Heart left ventricle (tissue), 13 donors: ENCODE data around the gene GDF2.

Experiments
- POLR2A ChIP-seq, 2 donors: fragments of 450-650 bp; IDR thresholded peaks; one replicate each; pipeline ENCODE4 v1.6.1; 2017; ENCODE audit warnings: antibody characterized with exemption in 2 of 2, mild to moderate bottlenecking in 2 of 2, moderate library complexity in 2 of 2
- TF ChIP-seq, protein P1 (sequence below), 12 donors: fragments of 200-600 bp; sonication (generic) in 4 of 12; IDR thresholded peaks; one replicate each; pipeline versions ENCODE4 v1.5.0 to v1.8.0; 2018 to 2022; ENCODE audit warnings: antibody characterized with exemption in 12 of 12, mild to moderate bottlenecking in 5 of 12
- donor health status: ischemic (EF 13 %, LVEDD 7.1; RV severe dilation, severe dysfunction).
- donor health status: DM: no; HTN: yes; CAD: no.
- donor health status: DM: no; HTN: no; CAD: no.
- donor health status: ischemic (EF 25% LVEDD 6.9; RV normal size, moderate dysfunction).
- donor health status: ischemic (EF 25% LVEDD 5.7; RV mildly dilated, moderate dysfunction).
- donor health status: ischemic (EF 35%, LVEDD 5.7; RV mildly dilated, moderate dysfunction).
- donor health status: nonischemic (EF 11% LVEDD 7.7; RV severe dilation, severe dysfunction).
- donor health status: DM: yes; HTN: yes; CAD: no.
- donor health status: PGD.
- donor health status: ischemic (EF 29% LVEDD 5.4; RV normal size, mild dysfunction).
- donor health status: nonischemic (EF 23%, LVEDD 6.1; RV moderate dilation, normal function).

DNA sequence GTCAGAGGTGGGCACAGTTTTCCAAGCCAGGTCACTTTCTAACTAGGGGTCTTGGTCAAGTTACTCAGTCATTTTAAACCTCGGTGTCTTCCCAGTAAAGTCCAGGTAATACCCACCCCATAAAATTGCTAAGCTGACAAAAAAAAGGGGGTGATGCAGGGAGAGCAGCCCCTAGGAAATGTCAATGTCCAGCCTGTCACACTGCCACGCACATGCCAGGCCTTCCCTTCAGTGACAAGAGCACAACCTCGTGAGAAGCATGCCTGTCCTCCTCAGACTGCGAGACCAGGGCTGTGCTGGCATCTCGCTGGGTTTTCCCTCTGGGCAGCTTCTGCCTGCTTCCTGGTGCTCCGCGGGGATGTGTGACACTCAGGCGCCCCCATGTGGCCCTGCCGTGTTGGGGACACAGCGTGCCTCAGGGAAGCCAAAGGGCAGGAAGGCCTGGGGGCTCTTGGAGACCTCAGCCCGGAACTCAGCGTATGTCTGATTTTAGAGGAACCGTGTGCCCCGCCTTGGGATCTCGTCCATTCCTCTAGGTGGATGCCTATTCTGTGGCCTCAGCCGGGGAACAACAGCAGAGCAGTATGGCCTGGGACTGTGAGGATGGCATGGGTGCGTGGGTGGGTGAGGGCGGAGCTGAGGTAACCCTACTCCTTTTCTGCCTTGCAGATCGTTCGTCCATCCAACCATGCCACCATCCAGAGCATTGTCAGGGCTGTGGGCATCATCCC, 10.2 kb upstream of the GDF2 start:
- TF ChIP-seq, protein P1, sequence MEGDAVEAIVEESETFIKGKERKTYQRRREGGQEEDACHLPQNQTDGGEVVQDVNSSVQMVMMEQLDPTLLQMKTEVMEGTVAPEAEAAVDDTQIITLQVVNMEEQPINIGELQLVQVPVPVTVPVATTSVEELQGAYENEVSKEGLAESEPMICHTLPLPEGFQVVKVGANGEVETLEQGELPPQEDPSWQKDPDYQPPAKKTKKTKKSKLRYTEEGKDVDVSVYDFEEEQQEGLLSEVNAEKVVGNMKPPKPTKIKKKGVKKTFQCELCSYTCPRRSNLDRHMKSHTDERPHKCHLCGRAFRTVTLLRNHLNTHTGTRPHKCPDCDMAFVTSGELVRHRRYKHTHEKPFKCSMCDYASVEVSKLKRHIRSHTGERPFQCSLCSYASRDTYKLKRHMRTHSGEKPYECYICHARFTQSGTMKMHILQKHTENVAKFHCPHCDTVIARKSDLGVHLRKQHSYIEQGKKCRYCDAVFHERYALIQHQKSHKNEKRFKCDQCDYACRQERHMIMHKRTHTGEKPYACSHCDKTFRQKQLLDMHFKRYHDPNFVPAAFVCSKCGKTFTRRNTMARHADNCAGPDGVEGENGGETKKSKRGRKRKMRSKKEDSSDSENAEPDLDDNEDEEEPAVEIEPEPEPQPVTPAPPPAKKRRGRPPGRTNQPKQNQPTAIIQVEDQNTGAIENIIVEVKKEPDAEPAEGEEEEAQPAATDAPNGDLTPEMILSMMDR (IDR thresholded peaks at IDR 0.05), result peak; percentile 63 to 91 (median 81)
- no peak for TF ChIP-seq POLR2A (IDR thresholded peaks at IDR 0.05)
